HG03139 (cell line): ENCODE data around the gene FOXP1.
"Not testable (repeated sequence)": the region's sequence is repeated elsewhere in the genome, so short reads cannot be mapped to it uniquely, and the experiment has no call there.

Source experiments
- ATAC-seq: cut with Tn5 transposase; IDR thresholded peaks from one replicate; pipeline ENCODE4 v1.9.1; 2021; ENCODE audit not compliant: unreplicated experiment

Gene FOXP1

DNA sequence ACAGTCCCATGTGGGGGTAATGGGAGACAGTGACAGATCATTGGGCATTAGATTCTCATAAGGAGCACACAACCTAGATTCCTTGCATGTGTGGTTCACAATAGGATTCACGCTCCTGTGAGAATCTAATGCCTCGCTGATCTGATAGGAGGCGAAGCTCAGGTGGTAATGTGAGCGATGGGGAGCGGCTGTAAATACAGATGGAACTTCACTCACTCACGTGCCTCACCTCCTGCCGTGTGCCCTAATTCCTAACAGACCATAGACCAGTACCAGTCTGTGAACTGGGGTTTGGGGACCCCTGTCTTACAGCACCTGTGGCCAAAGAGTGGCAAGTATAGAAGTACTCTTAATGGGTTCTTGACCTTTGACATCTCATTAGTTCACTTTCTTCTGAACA, 554.7 kb downstream of the FOXP1 start:
- ATAC-seq = no peak

GRCh38 chr3:71028184-71028583, 555.3 kb downstream of the FOXP1 start:
- ATAC-seq = no peak

DNA sequence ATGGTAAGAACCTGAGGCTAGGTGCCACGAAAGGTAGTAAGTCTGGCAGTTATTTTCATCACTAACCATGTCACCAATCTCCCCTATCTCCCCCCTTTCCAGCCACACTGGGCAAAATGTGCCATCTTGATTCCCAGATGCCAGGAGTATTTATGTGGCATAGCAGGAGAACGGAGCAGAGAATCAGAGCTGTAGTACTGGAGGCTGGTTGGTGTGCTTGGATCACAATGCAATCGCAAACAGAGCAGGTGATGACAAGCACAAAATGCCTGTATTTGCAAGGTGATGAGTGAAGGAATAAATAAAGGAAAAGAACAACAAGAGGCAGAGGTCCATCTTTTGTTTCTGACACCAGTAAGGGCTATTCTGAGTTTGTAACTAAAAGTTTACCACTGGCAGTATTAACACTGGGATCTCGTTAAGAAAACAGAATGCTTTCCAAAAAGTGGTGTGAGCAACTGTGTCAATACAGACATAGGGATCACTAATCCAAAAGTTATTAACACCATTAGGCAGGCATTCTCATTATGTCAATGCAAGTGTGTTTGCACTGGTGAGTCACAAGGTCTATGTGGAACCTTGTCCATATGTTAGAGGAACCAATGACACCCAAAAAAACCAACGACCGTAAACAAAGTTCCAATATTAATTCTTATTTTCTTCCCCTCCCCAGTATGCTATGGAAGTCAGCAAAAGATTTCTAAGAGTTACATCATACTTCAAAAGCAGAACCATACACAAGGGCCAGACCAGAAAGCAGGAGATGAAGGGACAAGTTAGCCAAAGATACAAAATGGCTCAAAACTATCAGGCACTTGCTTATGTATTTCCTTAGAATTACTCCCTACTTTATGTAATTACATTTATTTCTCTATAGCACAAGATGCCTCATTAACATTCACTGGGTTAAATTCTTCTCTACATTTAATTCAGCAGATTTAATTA, 556.6 kb downstream of the FOXP1 start:
- no peak for ATAC-seq

- no peak for ATAC-seq
Observed at GRCh38 chr3:71025516-71025915, 558.0 kb downstream of the FOXP1 start.

- ATAC-seq = no peak
Observed at GRCh38 chr3:71025010-71025409, 558.5 kb downstream of the FOXP1 start.

DNA sequence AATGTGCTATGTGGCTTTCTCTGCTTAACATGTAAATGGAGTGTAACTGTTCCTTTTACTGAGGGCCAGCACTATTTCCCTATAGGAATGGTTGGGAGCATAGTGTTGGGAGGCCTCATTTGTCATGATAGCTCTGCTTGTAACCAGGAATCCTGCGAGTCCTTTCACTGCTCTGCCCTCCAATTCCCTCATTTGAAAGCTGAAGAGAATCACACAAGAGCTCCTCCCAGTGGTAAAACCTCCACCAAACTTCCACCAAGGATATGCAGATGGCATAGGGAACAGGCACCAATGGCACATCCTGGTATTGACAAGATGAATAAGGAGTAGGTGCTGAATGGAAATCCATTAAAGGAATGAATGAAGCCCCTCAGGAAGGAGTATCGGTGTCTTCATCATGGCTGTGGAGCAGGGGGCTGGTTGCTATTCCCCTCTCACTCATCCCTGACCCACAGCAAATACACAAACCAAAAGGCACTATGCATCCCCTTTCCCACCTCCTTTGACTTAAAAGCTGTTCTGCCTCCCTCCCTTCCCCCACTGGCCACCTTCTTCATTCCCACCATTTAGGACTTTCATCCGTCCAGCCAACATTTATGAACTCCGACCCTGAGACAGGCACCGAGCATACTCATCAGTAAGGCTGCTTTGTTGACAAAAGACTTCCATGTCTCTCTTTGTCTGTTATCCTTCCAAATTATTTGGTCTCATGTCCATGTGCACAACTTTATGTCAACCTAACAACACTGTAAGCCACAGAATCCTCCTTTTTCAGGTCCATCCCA, 560.8 kb downstream of the FOXP1 start:
- ATAC-seq = no peak

GRCh38 chr3:71018799-71019198, 564.7 kb downstream of the FOXP1 start:
- no peak for ATAC-seq

GRCh38 chr3:71016178-71016845, 567.2 kb downstream of the FOXP1 start:
- ATAC-seq = no peak

DNA sequence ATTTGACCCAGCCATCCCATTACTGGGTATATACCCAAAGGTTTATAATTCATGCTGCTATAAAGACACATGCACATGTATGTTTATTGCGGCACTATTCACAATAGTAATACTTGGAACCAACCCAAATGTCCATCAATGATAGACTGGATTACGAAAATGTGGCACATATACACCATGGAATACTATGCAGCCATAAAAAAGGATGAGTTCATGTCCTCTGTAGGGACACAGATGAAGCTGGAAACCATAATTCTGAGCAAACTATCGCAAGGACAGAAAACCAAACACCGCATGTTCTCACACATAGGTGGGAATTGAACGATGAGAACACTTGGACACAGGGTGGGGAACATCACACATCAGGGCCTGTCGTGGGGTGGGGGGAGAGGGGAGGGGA, 568.9 kb downstream of the FOXP1 start:
- not testable (repeated sequence) for ATAC-seq

DNA sequence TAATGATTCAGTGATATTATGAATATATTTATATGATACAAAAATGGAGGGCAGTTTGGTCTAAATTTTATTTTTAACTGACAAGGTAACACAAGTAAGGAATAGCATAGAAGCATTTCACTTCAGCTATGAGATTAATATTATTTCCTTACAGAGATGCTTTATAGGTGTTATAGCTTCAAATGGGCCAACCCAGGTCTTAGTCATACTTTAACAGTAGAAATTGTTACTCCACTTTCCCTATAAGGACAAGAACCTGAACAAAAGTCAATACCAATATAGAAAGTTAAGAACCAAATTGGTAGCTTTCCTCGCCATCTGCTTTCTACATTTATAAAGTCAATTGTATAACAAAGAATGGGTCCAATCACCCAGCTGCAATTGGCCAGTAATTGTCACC, 570.6 kb downstream of the FOXP1 start:
- ATAC-seq = no peak

DNA sequence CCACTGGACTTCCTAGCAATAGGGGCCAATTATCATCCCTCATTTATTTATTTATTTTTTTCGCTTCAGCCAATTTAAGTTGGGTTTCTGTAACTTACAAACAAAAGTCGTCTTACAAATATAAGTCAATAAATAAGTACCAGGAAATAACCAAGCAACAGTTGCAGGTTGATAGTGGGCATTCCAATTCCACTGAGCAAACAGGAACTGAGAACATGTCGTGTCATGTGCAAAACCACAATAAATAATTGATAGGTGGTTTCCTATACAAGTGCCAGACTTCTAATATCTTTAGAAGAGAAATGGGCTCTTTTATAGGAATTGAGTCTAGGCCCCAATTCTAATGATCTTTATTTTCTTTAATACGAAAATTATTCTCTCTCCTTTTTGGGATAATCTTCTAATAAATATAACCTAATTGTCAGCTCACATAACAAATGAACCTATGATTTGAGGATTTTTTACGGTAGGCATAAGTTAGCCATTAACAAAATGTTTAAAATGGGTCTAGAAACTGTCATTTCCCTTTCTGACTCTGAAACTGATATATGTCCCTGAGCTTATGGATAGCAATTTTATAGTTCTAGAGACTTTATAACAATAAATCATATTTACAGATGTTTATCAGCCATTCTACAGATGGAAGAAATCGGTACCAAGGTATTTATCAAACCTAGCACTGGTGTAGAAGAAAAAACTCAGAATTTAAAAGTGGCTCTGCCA, 571.8 kb downstream of the FOXP1 start:
- ATAC-seq = peak; percentile 84

GRCh38 chr3:71010726-71011455, 572.6 kb downstream of the FOXP1 start:
- ATAC-seq = peak; percentile 48

- ATAC-seq = no peak
Observed at GRCh38 chr3:71008350-71008935, 575.1 kb downstream of the FOXP1 start.

DNA sequence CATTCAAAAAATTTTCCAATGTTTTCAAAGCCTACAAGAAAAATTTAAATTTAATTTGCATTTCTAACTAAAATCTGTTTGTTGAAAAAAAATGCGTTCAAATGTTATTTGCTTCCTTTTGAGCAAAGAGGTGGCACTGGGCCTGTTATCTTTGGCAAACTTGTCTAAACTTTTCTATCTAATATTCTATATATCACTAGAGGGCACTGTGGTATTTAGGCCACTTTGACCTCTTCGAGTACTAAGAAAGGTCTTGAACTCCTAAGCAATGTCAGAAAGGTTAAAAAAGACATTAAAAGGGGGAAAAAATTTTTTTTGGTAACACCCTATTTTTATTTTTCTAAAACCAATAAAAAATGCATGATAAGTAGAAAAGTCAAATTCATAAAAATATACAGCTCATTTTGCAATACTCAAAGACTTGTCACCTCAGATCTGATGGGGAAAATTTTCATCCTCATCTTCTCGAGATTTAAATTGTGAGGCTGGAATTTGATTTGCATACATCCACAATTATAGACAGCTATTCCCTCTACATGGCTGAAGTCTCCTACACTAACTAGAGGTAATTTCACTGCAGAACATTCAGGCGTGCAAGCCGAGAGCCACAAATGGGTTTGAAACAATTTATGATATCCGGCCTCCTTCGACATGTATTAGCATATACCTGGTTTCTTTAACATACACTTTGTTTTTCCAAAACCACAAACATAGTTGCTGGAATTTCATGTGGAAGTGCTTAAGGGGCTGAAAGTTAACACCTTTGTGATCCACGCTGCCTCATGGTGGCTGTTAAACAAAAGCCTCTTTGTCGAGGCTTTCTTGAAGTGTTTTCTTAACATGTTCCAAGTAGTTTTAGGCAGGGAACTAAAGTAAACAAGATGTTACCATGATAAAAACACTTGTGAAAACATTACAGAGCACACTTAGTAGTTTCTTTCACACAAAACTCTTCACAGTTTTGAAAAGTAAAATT, 576.4 kb downstream of the FOXP1 start:
- no peak for ATAC-seq

- no peak for ATAC-seq
Observed at GRCh38 chr3:71005702-71006321, 577.7 kb downstream of the FOXP1 start.

GRCh38 chr3:71003511-71003910, 580.0 kb downstream of the FOXP1 start:
- ATAC-seq = no peak

GRCh38 chr3:71002298-71002697, 581.2 kb downstream of the FOXP1 start:
- ATAC-seq = no peak

GRCh38 chr3:71001303-71001830, 582.2 kb downstream of the FOXP1 start:
- no peak for ATAC-seq
